Skin epidermis (tissue), 12 donors: ENCODE measurements around the gene GPATCH3.
"Not testable (repeated sequence)": the region's sequence is repeated elsewhere in the genome, so short reads cannot be mapped to it uniquely, and the experiment has no call there.

Source experiments
- H3K27ac ChIP-seq, 21 experiments: fragments of 200-600 bp; sonication (generic) in 11 of 21; one replicate each; pipeline ENCODE4 v1.5.0; 2020; ENCODE audit warnings: mild to moderate bottlenecking in 3 of 21, inconsistent platforms in 2 of 21, moderate library complexity in 2 of 21
- H3K4me3 ChIP-seq, 7 experiments: fragments of 200-600 bp; sonication (generic) in 2 of 7; one replicate each; pipeline ENCODE4 v1.5.0; 2020; ENCODE audit warnings: inconsistent platforms in 2 of 7, mild to moderate bottlenecking in 2 of 7, moderate library complexity in 1 of 7

Gene GPATCH3, protein sequence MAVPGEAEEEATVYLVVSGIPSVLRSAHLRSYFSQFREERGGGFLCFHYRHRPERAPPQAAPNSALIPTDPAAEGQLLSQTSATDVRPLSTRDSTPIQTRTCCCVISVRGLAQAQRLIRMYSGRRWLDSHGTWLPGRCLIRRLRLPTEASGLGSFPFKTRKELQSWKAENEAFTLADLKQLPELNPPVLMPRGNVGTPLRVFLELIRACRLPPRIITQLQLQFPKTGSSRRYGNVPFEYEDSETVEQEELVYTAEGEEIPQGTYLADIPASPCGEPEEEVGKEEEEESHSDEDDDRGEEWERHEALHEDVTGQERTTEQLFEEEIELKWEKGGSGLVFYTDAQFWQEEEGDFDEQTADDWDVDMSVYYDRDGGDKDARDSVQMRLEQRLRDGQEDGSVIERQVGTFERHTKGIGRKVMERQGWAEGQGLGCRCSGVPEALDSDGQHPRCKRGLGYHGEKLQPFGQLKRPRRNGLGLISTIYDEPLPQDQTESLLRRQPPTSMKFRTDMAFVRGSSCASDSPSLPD

DNA sequence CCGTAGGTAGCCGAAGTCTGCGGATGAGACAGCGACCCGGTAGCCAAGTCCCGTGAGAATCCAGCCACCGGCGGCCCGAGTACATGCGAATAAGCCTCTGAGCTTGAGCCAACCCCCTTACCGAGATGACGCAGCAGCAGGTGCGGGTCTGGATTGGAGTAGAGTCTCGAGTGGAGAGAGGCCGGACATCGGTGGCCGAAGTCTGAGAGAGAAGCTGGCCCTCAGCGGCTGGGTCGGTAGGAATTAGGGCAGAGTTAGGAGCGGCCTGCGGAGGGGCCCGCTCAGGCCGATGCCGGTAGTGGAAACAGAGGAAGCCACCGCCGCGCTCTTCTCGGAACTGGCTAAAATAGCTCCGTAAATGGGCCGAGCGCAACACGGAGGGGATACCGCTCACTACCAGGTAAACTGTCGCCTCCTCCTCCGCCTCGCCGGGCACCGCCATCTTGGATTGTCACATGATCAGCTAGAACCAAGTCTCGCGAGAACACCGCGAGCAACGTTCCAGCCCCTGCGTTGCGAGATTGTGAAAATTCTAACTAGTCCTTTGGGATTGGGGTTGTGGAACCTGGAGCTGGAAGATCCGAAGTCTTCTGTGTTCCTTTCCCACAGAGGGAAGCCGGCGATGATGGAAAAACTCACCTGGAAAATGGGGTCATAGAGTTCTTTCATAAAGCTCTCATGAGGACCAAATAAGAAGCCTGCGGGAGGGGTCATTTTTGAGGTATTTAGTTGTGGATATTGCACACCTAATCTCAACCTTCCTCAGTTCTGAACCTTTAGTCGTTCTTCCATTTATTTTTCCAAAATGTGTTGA, at the start of gene GPATCH3:
TSS of gene GPATCH3 (minus strand) at position 467 of the 814 bp plus-strand sequence. CDS start at position 442, 25 bp downstream.
- H3K27ac ChIP-seq: peak within 1 kb of the TSS; percentile 50 to 94 (median 88)
- H3K4me3 ChIP-seq: peak within 1 kb of the TSS; percentile 53 to 99 (median 85)

DNA sequence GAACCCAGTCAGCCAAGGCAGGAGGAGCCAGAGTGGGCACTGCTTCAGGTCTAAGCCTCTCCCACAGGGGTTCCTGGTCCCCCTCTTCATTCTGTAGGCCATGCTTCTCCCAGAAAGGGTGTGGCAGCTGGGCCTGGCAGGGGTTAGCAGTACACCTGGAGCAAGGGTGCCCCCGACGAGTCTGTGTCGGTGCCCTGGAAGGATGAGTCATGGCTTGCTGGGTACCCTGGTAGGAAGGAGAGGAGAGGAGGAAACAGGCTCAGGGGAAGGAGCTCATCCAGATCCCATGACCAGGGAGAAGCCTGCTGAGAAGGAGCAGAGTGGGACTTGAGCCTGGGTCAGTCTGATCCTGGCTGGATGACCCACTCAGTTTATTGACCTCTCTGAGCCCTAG, 49.7 kb upstream of the GPATCH3 start:
- Histone ChIP-seq H3K4me3 (no peak overlapping the region), H3K27ac (no peak overlapping the region)

DNA sequence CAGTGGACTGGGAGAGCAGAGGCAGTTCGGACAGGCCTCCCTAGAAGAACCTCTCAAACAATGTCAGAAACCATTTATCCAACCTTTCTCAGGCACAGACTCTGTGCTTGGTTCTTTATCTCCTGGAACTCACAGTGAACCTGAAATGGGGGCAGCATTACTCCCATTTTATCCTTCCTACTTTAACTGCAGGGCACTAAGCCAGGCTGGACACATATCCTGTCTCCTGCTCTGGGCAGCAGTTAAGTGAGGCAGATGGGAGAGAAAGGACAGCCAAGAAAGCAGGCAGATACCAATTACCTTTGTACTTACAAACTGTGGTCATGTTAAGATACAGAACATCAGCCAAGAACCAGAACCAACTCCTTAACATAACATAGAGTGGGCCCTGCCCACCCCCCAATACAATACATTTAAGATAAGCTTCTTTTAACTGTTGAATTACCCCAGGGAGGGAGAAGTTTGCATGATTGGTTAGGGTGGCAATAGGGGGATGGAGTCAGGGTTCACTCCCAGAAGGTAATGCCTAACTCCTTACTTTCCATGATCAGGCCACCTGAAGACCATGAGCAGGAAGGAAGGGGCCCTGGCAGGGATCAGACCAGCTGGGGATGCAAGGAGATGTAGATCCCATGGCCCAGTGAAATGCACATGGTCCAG, 49.1 kb upstream of the GPATCH3 start:
- H3K4me3 ChIP-seq: no peak overlapping the region
- H3K27ac ChIP-seq: no peak overlapping the region

DNA sequence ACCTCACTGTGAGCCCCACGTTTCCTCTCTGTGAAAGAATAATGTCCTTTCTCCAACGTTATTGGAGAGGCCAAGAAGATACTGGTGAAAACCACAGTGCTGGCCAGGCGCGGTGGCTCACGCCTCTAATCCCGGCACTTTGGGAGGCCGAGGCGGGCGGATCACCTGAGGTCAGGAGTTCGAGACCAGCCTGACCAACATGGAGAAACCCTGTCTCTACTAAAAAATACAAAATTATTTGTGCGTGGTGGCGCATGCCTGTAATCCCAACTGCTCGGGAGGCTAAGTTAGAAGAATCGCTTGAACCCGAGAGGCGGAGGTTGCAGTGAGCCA, 48.4 kb upstream of the GPATCH3 start:
- H3K27ac ChIP-seq, H3K4me3 ChIP-seq: not testable (repeated sequence)

DNA sequence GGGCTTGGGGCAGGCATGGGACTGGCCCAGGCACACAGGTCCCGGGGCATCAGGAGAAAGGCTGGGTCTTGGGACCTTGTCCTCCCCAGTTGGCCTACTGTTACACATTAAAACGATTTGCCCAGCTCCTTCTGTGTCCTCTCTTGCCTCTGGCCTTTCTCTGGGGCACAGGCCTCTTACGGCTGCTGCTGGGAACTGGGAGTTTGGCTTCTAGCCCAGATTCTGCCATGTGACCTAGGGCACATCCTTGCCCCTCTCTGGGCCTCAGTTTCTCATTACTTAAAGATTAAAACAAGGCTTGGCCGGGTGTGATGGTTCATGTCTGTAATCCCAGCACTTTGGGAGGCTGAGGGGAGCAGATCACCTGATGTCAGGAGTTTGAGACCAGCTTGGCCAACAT, 46.0 kb upstream of the GPATCH3 start:
- Histone ChIP-seq H3K4me3 (no peak overlapping the region), H3K27ac (no peak overlapping the region)

DNA sequence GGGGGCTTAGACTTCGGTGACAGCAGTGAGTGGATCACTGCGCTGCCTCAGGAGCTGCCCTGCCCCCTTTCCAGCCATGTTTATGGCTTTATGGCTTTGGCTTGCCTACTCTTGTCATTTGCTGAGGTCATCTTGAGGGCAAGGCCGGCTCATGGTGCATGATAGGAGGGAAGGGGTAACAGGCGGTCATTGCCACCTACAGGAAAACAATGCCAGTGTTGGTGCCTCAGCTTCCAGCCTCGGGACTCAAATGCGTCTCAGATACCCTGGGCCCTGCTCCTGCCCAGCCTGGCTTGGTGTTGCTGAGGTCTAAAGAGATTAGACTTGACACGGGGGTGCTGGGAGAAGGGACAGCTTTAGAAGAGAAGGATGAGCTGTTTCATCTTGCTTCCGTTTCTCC, 45.5 kb upstream of the GPATCH3 start:
- Histone ChIP-seq H3K27ac (no peak overlapping the region), H3K4me3 (no peak overlapping the region)

DNA sequence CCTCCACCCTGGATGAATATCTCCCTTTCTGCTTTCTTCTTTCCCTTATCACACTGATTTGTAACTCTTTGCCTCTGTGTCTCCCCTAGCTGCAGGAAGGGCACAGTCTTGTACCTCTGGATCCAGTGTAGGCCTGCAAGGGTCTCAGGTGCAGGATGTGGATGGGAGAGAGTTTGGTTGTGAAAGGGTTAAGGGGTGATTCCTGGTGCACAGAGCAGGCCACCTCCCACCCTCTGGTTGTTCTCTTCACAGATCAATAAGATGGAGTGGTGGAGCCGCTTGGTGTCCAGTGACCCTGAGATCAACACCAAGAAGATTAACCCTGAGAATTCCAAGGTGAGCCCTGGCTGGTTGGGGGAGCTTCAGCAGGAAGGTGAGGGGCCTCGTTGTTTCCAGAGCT, 44.9 kb upstream of the GPATCH3 start:
- Histone ChIP-seq H3K4me3 (no peak overlapping the region), H3K27ac (no peak overlapping the region)

DNA sequence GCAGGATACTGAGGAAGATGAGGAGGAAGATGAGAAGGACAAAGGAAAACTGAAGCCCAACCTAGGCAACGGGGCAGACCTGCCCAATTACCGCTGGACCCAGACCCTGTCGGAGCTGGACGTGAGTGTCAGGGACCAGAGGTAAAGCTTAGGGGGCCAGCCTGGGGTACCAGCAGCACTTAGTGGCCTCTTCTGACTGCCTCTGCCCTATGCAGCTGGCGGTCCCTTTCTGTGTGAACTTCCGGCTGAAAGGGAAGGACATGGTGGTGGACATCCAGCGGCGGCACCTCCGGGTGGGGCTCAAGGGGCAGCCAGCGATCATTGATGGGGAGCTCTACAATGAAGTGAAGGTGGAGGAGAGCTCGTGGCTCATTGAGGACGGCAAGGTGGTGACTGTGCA, 42.4 kb upstream of the GPATCH3 start:
- no peak overlapping the region for H3K4me3 ChIP-seq
- no peak overlapping the region for H3K27ac ChIP-seq

DNA sequence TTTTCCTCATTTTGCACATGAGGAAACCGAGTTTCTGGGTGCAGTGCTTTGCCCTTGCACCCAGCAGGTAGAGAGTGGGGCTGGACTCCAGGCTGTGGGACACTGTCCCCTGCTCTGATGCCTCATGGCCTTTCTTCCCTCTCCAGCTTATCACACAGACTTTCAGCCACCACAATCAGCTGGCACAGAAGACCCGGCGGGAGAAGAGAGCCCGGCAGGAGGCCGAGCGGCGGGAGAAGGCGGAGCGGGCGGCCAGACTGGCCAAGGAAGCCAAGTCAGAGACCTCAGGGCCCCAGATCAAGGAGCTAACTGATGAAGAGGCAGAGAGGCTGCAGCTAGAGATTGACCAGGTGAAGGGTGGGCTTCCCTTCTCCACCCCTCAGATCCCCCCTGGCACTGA, 41.0 kb upstream of the GPATCH3 start:
- Histone ChIP-seq H3K27ac (no peak overlapping the region), H3K4me3 (no peak overlapping the region)

DNA sequence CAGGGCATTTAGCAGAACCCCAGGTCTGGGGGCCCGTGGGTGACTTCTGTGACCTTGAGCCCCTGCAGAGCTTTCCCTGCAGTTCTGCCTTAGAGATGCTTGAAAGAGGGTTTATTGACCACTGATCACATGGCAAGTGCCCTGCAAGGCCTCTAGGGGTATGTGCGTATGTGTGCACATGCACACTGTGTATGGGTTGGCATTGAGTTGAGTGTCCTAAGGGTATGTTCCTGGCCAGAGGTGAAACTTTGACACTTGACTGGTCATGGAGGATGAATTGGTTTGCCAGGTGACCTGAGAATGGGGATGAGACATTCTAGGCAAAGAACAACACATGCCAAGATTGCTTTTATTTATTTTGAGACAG, 38.4 kb upstream of the GPATCH3 start:
- Histone ChIP-seq H3K27ac (no peak overlapping the region), H3K4me3 (no peak overlapping the region)

DNA sequence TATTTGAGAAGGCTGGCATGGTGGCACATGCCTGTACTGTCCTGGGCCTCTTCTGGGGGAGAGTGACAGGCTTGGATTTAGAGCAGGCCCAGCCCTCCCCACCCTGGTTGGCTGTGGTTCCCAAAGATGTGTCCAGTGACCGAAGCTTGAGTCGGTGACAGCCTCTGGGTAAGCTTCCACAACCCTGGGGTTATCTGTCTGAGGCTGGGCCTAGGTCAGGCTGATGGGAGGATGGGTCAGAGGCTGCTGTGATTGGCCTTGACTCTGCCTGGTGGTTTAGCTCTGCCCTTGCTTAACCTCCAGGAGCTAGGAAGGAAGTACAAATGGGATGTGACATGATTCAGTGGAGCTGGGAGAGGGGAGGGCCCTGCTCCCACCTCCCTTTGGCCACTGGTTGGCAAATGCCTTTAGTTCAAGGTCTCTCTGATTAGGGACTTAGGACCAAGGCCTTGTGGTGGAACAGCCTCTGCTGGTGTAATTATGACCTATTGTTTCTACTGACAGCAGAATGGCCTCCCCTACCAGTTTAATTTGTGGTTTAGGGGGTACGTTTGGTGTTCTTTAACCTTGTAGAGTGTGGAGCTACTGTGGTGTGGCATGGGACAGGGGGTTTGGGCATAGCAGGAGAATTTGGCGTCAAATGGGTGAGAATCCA, 37.9 kb upstream of the GPATCH3 start:
- Histone ChIP-seq H3K4me3 (no peak overlapping the region), H3K27ac (no peak overlapping the region)

DNA sequence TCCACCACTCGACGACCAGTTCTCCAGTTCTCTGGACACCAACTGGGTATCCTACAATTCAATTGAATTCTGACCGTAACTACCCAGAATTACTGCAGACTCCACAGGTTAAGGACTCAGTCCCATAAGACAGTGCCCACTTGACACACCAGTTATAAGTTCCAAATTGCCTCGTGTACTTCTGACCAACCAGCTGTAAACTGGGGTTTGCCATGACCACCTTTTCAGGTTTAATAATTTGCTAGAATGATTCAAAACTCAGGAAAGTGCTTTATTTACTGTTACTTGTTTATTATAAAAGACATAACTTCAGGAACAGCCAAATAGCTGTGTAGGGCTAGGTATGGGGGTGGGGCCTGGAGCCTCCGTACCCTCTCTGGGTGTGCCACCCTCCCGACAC, 36.6 kb upstream of the GPATCH3 start:
- Histone ChIP-seq H3K4me3 (no peak overlapping the region), H3K27ac (no peak overlapping the region)

DNA sequence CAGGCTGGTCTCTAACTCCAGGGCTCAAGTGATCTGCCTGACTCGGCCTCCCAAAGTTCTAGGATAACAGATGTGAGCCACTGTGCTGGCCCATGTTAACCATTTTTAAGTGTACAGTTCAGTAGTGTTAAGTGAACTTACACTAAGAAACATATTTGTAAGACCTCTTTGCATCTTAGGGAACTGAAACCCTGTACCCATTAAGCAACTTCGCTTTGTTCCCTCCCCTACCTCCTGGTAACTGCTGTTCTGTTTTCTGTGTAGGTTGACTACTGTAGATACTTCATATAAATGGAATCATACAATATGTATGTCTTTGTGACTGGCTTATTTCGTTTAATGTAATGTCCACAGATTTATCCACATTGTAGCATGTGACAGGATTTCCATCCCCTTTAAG, 32.3 kb upstream of the GPATCH3 start:
- Histone ChIP-seq H3K4me3 (no peak overlapping the region), H3K27ac (no peak overlapping the region)

DNA sequence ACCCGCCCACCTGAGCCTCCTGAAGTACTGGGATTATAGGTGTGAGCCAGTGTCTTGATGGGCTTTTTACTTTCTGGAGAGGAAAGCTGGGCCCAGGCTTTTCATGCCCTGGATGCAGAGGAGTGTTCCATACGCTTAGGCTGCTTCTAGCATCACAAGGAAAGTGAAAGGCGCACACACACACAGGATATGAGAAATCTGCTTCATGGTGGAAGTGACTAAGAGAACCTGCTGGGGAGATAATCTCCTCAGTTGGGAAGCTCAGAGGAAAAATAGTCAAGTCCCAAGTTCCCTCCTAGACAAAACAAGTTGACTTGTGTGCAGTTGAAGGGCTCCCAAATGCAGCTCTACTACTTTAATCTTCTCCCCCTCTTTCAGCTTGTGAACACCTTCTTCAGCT, 23.4 kb upstream of the GPATCH3 start:
- H3K27ac ChIP-seq: no peak overlapping the region

DNA sequence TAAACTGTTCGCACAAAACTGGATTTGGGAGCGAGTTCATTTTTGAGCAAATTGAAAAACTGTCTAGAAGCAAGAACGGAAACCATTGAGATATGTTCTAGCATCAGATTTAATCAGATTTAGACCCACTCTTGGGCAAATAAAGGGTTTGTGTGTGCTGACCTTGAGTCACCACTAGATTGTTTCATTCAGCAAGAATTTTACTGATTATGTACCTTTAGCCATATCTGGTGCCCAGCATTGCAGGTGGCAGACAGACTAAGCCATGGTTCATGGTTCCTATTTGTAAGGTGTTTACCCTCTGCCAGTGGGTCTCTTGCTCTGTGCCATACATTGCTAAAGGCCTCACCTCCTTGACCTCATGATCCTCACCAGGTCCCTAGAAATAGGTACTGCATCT, 22.6 kb upstream of the GPATCH3 start:
- H3K4me3 ChIP-seq: peak overlapping the region in 3 of 7 experiments; percentile 78 to 94 (median 90)

More for the DNA sequence above, 23.4 kb upstream of the GPATCH3 start:
- no peak overlapping the region for H3K4me3 ChIP-seq

DNA sequence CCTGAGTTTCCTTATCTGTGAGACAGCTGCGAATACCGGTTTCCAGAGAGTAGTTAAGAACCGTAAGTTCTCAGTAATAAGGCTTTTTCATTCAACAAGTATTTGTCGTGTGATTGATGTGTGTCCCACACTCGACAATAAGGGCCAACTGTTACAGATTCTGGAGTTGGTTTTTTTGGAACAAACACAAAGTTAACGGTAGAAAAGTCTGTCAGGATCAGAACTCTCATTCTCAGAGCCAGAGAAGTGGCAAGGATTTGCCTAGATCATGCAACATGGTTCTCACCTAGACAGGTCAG, 22.1 kb upstream of the GPATCH3 start:
- H3K27ac ChIP-seq: peak overlapping the region in 14 of 21 experiments; percentile 76 to 98 (median 92)
- H3K4me3 ChIP-seq: peak overlapping the region; percentile 73 to 97 (median 90)

More for the DNA sequence above, 22.6 kb upstream of the GPATCH3 start:
- H3K27ac ChIP-seq: peak overlapping the region in 1 of 21 experiments; percentile 98

DNA sequence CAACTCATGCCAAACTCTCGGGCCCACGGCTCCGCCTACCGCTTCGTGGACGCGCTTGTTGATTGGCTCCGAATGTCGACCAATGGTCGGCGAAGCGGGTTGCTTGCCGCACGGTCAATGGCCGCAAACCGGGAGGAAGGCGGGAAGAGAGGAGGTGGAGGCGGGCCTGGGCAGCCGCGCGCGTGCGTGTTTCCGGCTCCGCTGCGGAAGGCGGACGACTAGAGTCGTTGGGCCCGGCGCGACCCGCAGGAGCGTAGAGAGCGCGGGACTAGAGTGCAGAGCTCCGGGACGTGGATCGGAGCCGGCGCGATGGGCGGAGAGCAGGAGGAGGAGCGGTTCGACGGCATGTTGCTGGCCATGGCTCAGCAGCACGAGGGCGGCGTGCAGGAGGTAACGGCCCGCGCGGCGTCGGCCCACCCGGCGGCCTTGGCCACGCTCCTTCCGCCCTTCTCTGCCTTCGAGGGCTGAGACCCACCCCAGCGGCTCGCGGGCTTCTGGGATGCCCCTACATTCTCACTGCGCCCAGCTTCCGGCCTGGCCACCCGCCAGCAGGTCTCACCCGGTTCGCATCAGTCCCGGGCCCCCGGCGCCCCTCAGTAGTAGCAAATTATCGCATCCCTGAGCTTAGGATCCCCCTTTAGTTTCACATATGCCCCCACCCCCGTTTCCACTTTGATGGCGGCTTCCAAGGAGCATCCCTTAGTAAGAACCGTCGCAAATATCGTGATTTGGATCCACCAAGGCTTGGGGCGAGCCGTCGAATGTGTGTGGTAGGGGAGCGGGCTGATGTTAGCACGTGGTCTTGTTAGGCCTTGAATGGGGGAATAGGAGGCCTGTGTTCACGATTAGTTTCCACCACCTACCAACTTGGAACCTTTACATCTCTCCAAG, 21.5 kb upstream of the GPATCH3 start, which contains the start of gene NUDC:
TSS of gene NUDC (plus strand) at position 204 of the 891 bp plus-strand sequence. CDS start at position 310, 106 bp downstream.
- H3K27ac ChIP-seq: peak within 1 kb of the TSS; percentile 76 to 98 (median 91)

DNA sequence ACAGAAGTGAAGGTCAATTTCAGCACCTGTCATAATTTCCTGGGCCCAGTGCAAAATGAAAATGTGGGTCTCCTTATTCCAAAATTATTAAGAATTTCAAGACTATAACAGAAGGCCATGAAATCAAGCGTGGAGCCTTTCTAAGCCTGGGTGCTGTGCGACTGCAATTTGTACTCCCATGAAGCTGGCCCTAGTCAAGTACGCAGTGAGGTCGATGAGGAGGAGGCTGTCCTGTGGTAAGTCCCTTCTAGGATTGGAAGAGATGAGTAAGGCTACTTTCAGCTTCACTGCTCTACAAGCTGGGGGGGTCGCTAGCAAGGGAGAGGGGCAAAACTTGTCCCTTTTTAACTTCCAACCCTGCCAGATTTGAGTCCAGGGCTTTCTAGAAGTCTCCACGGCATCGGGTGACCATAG, 20.9 kb upstream of the GPATCH3 start:
- Histone ChIP-seq H3K27ac (peak overlapping the region in 16 of 21 experiments; percentile 31 to 97 (median 90)), H3K4me3 (peak overlapping the region; percentile 73 to 97 (median 90))

More for the DNA sequence above, 21.5 kb upstream of the GPATCH3 start, which contains the start of gene NUDC:
- peak within 1 kb of the TSS; percentile 73 to 97 (median 90) for H3K4me3 ChIP-seq
